Measurements from ENCODE around the gene INSRR. TPM values are rescaled to one million over a fixed set of nuclear protein-coding genes. Genes with fewer than 3 reads are reported as not detected.

The INSRR gene
- total and polyA plus RNA-seq, 2 of the 8 experiments (the other 6 are each of a cell fraction or from before 2014, with no cell fraction given): 0.02 TPM; not detected in 1

GRCh38 chr1:156815961-156816422, 42.9 kb downstream of the INSRR start:
- Histone ChIP-seq H4K20me1 (replicated peaks in 1 of 2; ENCODE audit: control insufficient read depth in 1 of 2, insufficient read depth in 2 of 2, low read length in 2 of 2) (no peaks in the 10 kb centered on the region), H3K4me2 (ENCODE audit: insufficient read depth in 1 of 2, low read depth in 2 of 2, low read length in 2 of 2) (no peak overlapping the region), H2AK5ac (ENCODE audit: low read depth, low read length) (no peak overlapping the region), H3K23ac (ENCODE audit: insufficient read length) (no peak overlapping the region), H3K18ac (ENCODE audit: extremely low read depth, low read length) (no peak overlapping the region), H3K9me3 (ENCODE audit: insufficient read depth in 2 of 2, low read depth in 1 of 2, low read length in 1 of 2) (no peaks in the 10 kb centered on the region), H2BK5ac (ENCODE audit: low read depth, low read length) (no peak overlapping the region), H2AFZ (ENCODE audit: low read length) (no peak overlapping the region), H3K4ac (replicated peaks; ENCODE audit: insufficient read length, low read depth, low read length) (no peak overlapping the region), H4K91ac (replicated peaks; ENCODE audit: insufficient read length, low read length) (no peak overlapping the region), H3K79me1 (ENCODE audit: low read depth, low read length) (no peaks in the 10 kb centered on the region), H2BK120ac (replicated peaks; ENCODE audit: low read depth, low read length) (no peak overlapping the region), H3K36me3 (ENCODE audit: control insufficient read depth in 2 of 4, insufficient read depth in 4 of 4, low read length in 3 of 4) (no peaks in the 10 kb centered on the region), H2BK15ac (ENCODE audit: low read length) (peak overlapping the region; percentile 49; the same call in 1 of the 2 replicates), H3K56ac (replicated peaks; ENCODE audit: insufficient read length, low read depth, low read length) (no peak overlapping the region), H2BK20ac (ENCODE audit: low read length) (no peak overlapping the region), H3K4me3 (ENCODE audit: extremely low read depth in 1 of 4, insufficient read depth in 2 of 4, low read depth in 3 of 4, low read length in 4 of 4) (no peak overlapping the region), H2BK12ac (ENCODE audit: low read depth, low read length) (0 out of 2 replicates have a peak overlapping the region, but pooled peaks have one; percentile 43), H3K79me2 (ENCODE audit: control insufficient read depth in 1 of 2, insufficient read depth in 2 of 2, low read length in 2 of 2) (no peaks in the 10 kb centered on the region), H3K9ac (replicated peaks in 1 of 4; ENCODE audit: extremely low read depth in 1 of 4, low read depth in 3 of 4, low read length in 3 of 4) (no peak overlapping the region), H4K5ac (ENCODE audit: insufficient read length, low read depth, low read length) (no peak overlapping the region), H3K14ac (ENCODE audit: insufficient read length) (no peak overlapping the region), H3K23me2 (ENCODE audit: low read depth, low read length) (peaks cover 2% of the 10 kb centered on the region; the same call in 1 of the 2 replicates), H3K27me3 (replicated peaks in 1 of 4; ENCODE audit: control insufficient read depth in 3 of 4, extremely low read depth in 1 of 4, insufficient read depth in 3 of 4, low read length in 3 of 4) (peaks cover 1 to 48% (median 42%) of the 10 kb centered on the region in 4 experiments), H3K4me1 (replicated peaks in 1 of 4; ENCODE audit: control insufficient read depth in 3 of 4, insufficient read depth in 4 of 4, low read length in 3 of 4) (peaks cover 0 to 11% (median 5%) of the 10 kb centered on the region in 4 experiments; a peak in 6 of 7 replicates), H3K27ac (ENCODE audit: low read depth, low read length) (no peak overlapping the region), H4K8ac (ENCODE audit: extremely low read depth, insufficient read depth, low read length) (no peak overlapping the region; the same call in 1 of the 2 replicates)
- CTCF ChIA-PET (ENCODE audit: partially characterized antibody): interaction anchor here (1.0 to 31.8 kb wide), 7 partner anchors 8 to 69 kb away, joined by 3 to 491 read pairs (median 7); partner anchors contain the start of genes INSRR and NTRK1
- FAIRE-seq (no peak), DNase-seq (ENCODE audit: low read depth in 1 of 2, low spot score in 2 of 2) (no peak)
- WGBS, 2 experiments (ENCODE audit: extremely low coverage in 1 of 2, insufficient coverage in 1 of 2, insufficient read length in 1 of 2, insufficient replicate concordance in 2 of 2, low coverage in 1 of 2, low lambda C conversion rate in 2 of 2, missing lambda C conversion rate in 1 of 2): 74% methylated on average over 10 of the region's 10 CpGs; no CpG with 5 or more reads in 1 of the 2 experiments
- POLR2A ChIA-PET (ENCODE audit: partially characterized antibody): interaction anchor here (0.6 kb wide), 1 partner anchor 44 kb away, joined by 3 read pairs; no protein-coding TSS in a partner anchor
- TF ChIP-seq ATF2 (IDR thresholded peaks at IDR 0.05; ENCODE audit: low read length) (no peak), CTCF (IDR thresholded peaks at IDR 0.05; ENCODE audit: control extremely low read depth in 1 of 3, insufficient read depth in 1 of 3, low read depth in 1 of 3, low read length in 3 of 3) (no peak), PHF8 (conservative IDR thresholded peaks at IDR 0.05; ENCODE audit: low read depth, low read length) (no peak), YY1 (IDR thresholded peaks at IDR 0.05; ENCODE audit: low read depth, low read length) (no peak), BRCA1 (IDR thresholded peaks at IDR 0.05; ENCODE audit: low read depth, low read length) (no peak), MAFK (IDR thresholded peaks at IDR 0.05; ENCODE audit: low read depth, low read length) (no peak), ASH2L (IDR thresholded peaks at IDR 0.05; ENCODE audit: low read length) (no peak), HDAC6 (IDR thresholded peaks at IDR 0.05; ENCODE audit: low read depth, low read length) (no peak)
